Inflammatory macrophage treated with lipopolysaccharide for 4 hours (primary cell): ENCODE data around the gene ARHGAP35.
A peak's percentile ranks its signal among the peaks of the same experiment; 100 is the strongest.
"Not testable (repeated sequence)": the region's sequence is repeated elsewhere in the genome, so short reads cannot be mapped to it uniquely, and the experiment has no call there.

Experiments
- DNase-seq: peaks from one replicate; pipeline ENCODE4 v3.0.0-alpha.2; 2020

ARHGAP35 gene

GRCh38 chr19:46860846-46861690, at the start of gene ARHGAP35:
Gene ARHGAP35, plus strand, starts transcription at chr19:46860997. Its CDS starts 57,679 bp downstream, at chr19:46918676.
- DNase-seq, result peak; percentile 84

- no peak for DNase-seq
Measured at GRCh38 chr19:46812977-46813838, 47.6 kb upstream of the ARHGAP35 start.

- DNase-seq, result no peak
Measured at GRCh38 chr19:46813839-46814358, 46.9 kb upstream of the ARHGAP35 start.

- DNase-seq, result no peak
Measured at GRCh38 chr19:46815833-46816627, 44.8 kb upstream of the ARHGAP35 start.

GRCh38 chr19:46818812-46819211, 42.0 kb upstream of the ARHGAP35 start:
- peak; percentile 19 for DNase-seq

- peak; percentile 66 for DNase-seq
Measured at GRCh38 chr19:46821512-46822409, 39.0 kb upstream of the ARHGAP35 start.

- not testable (repeated sequence) for DNase-seq
Measured at GRCh38 chr19:46822410-46822787, 38.4 kb upstream of the ARHGAP35 start.

GRCh38 chr19:46823049-46823448, 37.7 kb upstream of the ARHGAP35 start:
- DNase-seq, result no peak

- peak; percentile 95 for DNase-seq
Measured at GRCh38 chr19:46824890-46825730, 35.7 kb upstream of the ARHGAP35 start.

GRCh38 chr19:46825731-46826055, 35.1 kb upstream of the ARHGAP35 start:
- DNase-seq, result no peak

- no peak for DNase-seq
Measured at GRCh38 chr19:46828484-46828883, 32.3 kb upstream of the ARHGAP35 start.

- DNase-seq, result no peak
Measured at GRCh38 chr19:46830864-46831263, 29.9 kb upstream of the ARHGAP35 start.

- DNase-seq, result no peak
Measured at GRCh38 chr19:46834121-46834520, 26.7 kb upstream of the ARHGAP35 start.

GRCh38 chr19:46834984-46835383, 25.8 kb upstream of the ARHGAP35 start:
- no peak for DNase-seq

GRCh38 chr19:46838160-46838559, 22.6 kb upstream of the ARHGAP35 start:
- DNase-seq, result no peak

GRCh38 chr19:46839752-46840497, 20.9 kb upstream of the ARHGAP35 start:
- DNase-seq, result no peak

GRCh38 chr19:46840498-46840942, 20.3 kb upstream of the ARHGAP35 start:
- DNase-seq, result peak; percentile 66

- DNase-seq, result no peak
Measured at GRCh38 chr19:46841458-46842083, 19.2 kb upstream of the ARHGAP35 start.

GRCh38 chr19:46842791-46843190, 18.0 kb upstream of the ARHGAP35 start:
- DNase-seq, result no peak
